Measurements from ENCODE around the gene NSUN4. TPM values are rescaled to one million over a fixed set of nuclear protein-coding genes. Genes with fewer than 3 reads are reported as not detected.
"Not testable (repeated sequence)": the region's sequence is repeated elsewhere in the genome, so short reads cannot be mapped to it uniquely, and the experiment has no call there.

NSUN4 gene
- total RNA-seq, 1 donor from 2014 or later: 32.7 TPM

GRCh38 chr1:46328182-46328581 lies 12.4 kb upstream of the NSUN4 start:
- not testable (repeated sequence) for H3K27me3 Mint-ChIP-seq (ENCODE audit: low read depth); H3K4me1 Mint-ChIP-seq; H3K9me3 Mint-ChIP-seq; DNase-seq (ENCODE audit: low read depth, low spot score); H3K4me3 Mint-ChIP-seq; H3K36me3 Mint-ChIP-seq (ENCODE audit: low read depth); H3K27ac Mint-ChIP-seq (ENCODE audit: unreplicated experiment)

- not testable (repeated sequence) for H3K36me3 Mint-ChIP-seq (ENCODE audit: low read depth); H3K4me1 Mint-ChIP-seq; DNase-seq (ENCODE audit: low read depth, low spot score); H3K4me3 Mint-ChIP-seq; H3K9me3 Mint-ChIP-seq; H3K27ac Mint-ChIP-seq (ENCODE audit: unreplicated experiment); H3K27me3 Mint-ChIP-seq (ENCODE audit: low read depth)
Measured at GRCh38 chr1:46329807-46330206, 10.8 kb upstream of the NSUN4 start.

GRCh38 chr1:46330381-46330780 lies 10.2 kb upstream of the NSUN4 start:
- not testable (repeated sequence) for H3K27ac Mint-ChIP-seq (ENCODE audit: unreplicated experiment)

GRCh38 chr1:46331786-46332540 lies 8.6 kb upstream of the NSUN4 start:
- H3K4me1 Mint-ChIP-seq; H3K27me3 Mint-ChIP-seq (ENCODE audit: low read depth); H3K27ac Mint-ChIP-seq (ENCODE audit: unreplicated experiment); H3K9me3 Mint-ChIP-seq; DNase-seq (ENCODE audit: low read depth, low spot score); H3K36me3 Mint-ChIP-seq (ENCODE audit: low read depth): not testable (repeated sequence)
- peak overlapping the region; percentile 3 for H3K4me3 Mint-ChIP-seq

More at GRCh38 chr1:46330381-46330780, 10.2 kb upstream of the NSUN4 start:
- H3K9me3 Mint-ChIP-seq; H3K36me3 Mint-ChIP-seq (ENCODE audit: low read depth); H3K4me1 Mint-ChIP-seq; H3K4me3 Mint-ChIP-seq; H3K27me3 Mint-ChIP-seq (ENCODE audit: low read depth); DNase-seq (ENCODE audit: low read depth, low spot score): not testable (repeated sequence)

- Mint-ChIP-seq H3K4me3 (no peak overlapping the region), H3K36me3 (ENCODE audit: low read depth) (no peaks in the 10 kb centered on the region), H3K27ac (ENCODE audit: unreplicated experiment) (no peak overlapping the region), H3K9me3 (no peaks in the 10 kb centered on the region), H3K27me3 (ENCODE audit: low read depth) (no peaks in the 10 kb centered on the region), H3K4me1 (peaks cover 9% of the 10 kb centered on the region)
- DNase-seq (ENCODE audit: low read depth, low spot score): no peak
- peak; percentile 45 for TF ChIP-seq CTCF (conservative IDR thresholded peaks at IDR 0.05)
Measured at GRCh38 chr1:46333300-46334029, 7.1 kb upstream of the NSUN4 start.

- Mint-ChIP-seq H3K9me3 (no peaks in the 10 kb centered on the region), H3K27ac (ENCODE audit: unreplicated experiment) (no peak overlapping the region), H3K27me3 (ENCODE audit: low read depth) (no peaks in the 10 kb centered on the region), H3K4me1 (peaks cover 13% of the 10 kb centered on the region), H3K36me3 (ENCODE audit: low read depth) (no peaks in the 10 kb centered on the region), H3K4me3 (no peak overlapping the region)
- DNase-seq (ENCODE audit: low read depth, low spot score): no peak
- no peak for TF ChIP-seq CTCF (conservative IDR thresholded peaks at IDR 0.05)
Measured at GRCh38 chr1:46334030-46334384, 6.6 kb upstream of the NSUN4 start.

GRCh38 chr1:46335081-46335480 lies 5.5 kb upstream of the NSUN4 start:
- H3K27ac Mint-ChIP-seq (ENCODE audit: unreplicated experiment): no peak overlapping the region
- no peaks in the 10 kb centered on the region for H3K9me3 Mint-ChIP-seq
- H3K4me1 Mint-ChIP-seq: peaks cover 18% of the 10 kb centered on the region

GRCh38 chr1:46337409-46337808 lies 3.2 kb upstream of the NSUN4 start:
- H3K27me3 Mint-ChIP-seq (ENCODE audit: low read depth); DNase-seq (ENCODE audit: low read depth, low spot score); H3K36me3 Mint-ChIP-seq (ENCODE audit: low read depth); H3K27ac Mint-ChIP-seq (ENCODE audit: unreplicated experiment); H3K9me3 Mint-ChIP-seq: not testable (repeated sequence)
- H3K4me3 Mint-ChIP-seq: peak overlapping the region; percentile 38
- peaks cover 31% of the 10 kb centered on the region for H3K4me1 Mint-ChIP-seq

More at GRCh38 chr1:46335081-46335480, 5.5 kb upstream of the NSUN4 start:
- no peaks in the 10 kb centered on the region for H3K27me3 Mint-ChIP-seq (ENCODE audit: low read depth)
- DNase-seq (ENCODE audit: low read depth, low spot score): no peak
- H3K36me3 Mint-ChIP-seq (ENCODE audit: low read depth): no peaks in the 10 kb centered on the region
- no peak for TF ChIP-seq CTCF (conservative IDR thresholded peaks at IDR 0.05)
- H3K4me3 Mint-ChIP-seq: no peak overlapping the region

Measured in neural crest cell (in vitro differentiated cells).